GM12891 (cell line): ENCODE measurements around the gene INAFM2.

Experiments used
- POLR2A ChIP-seq: IDR thresholded peaks from 2 replicates; pipeline ENCODE4 v1.6.1; 2011; ENCODE audit warnings: low read depth, low read length, control low read depth
- POLR2AphosphoS5 ChIP-seq: IDR thresholded peaks from 2 replicates; pipeline ENCODE4 v1.6.1; 2011; ENCODE audit warnings: low read depth, low read length, control low read depth

DNA sequence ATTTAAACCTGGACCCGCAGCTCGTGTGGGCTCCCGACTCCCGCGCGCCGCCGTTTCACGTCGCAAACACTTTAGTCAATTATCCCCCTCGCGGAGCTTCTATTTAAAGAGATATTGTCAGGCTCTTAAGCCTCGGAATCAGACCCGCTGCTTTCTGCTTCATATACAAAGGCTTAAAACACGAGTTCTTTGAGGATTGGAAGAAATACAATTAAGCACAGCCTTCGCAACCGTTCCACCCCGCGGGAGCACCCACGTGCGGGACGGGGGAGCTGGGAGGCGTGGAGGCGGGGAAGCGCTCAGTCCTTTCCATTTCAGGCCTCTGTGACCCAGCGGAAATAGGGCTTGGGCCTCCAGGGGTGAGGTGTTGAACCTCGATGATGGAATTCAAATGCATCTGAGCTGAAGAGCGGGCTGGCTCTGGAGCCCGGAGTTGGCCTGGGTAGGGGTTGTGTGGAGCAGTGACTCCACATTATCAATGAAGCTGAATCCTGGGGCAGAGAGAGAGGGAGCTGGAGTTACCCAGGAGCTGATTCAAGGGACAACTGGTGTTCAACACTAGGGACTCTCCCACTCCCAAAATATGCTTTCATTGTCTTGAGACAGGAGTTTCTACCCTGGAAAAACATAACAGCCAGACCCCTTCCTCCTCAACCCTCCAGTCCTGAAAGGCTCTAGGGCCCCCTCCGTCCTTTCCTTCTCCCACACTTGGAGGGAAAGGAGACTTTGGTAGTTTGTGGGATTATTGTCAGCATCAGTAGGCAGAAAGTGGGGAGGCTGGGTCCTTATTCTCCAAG is 43.0 kb upstream of the INAFM2 start:
- TF ChIP-seq POLR2A (no peak), POLR2AphosphoS5 (no peak)
